Activated B cell treated with CpG ODN at 0.5 μM for 24 hours (primary cell): Measurements from ENCODE around the gene YBX2. TPM values are rescaled to one million over a fixed set of nuclear protein-coding genes. Genes with fewer than 3 reads are reported as not detected.

ENCODE experiments used
- ATAC-seq: fragments of 200-7000 bp; cut with Tn5 transposase; one replicate; pipeline ENCODE4 v1.10.0; 2021; ENCODE audit warnings: low read depth, mild to moderate bottlenecking, moderate library complexity
- CTCF ChIA-PET: fragments of 350-600 bp; sonication (Branson Sonifier 250); formaldehyde crosslinking; loops from one replicate; lab custom pipeline; 2021; ENCODE audit warnings: antibody characterized with exemption; lab: Charles Lee
- POLR2A ChIA-PET: fragments of 350-600 bp; sonication (Branson Sonifier 250); formaldehyde crosslinking; loops from one replicate; lab custom pipeline; 2021; ENCODE audit warnings: antibody characterized with exemption; lab: Charles Lee
- DNase-seq: peaks from one replicate; pipeline ENCODE4 v3.0.0; 2022
- H3K27ac Mint-ChIP-seq: one replicate; pipeline ENCODE4 v1.8.0; 2020; ENCODE audit warnings: mixed read lengths
- H3K27me3 Mint-ChIP-seq: one replicate; pipeline ENCODE4 v1.8.0; 2021; ENCODE audit warnings: mixed read lengths
- H3K36me3 Mint-ChIP-seq: one replicate; pipeline ENCODE4 v1.8.0; 2021; ENCODE audit warnings: low read depth, mixed read lengths
- H3K4me1 Mint-ChIP-seq: one replicate; pipeline ENCODE4 v1.8.0; 2021; ENCODE audit warnings: mixed read lengths
- H3K4me3 Mint-ChIP-seq: one replicate; pipeline ENCODE4 v1.8.0; 2020; ENCODE audit warnings: mild to moderate bottlenecking, mixed read lengths
- H3K9me3 Mint-ChIP-seq: one replicate; pipeline ENCODE4 v1.8.0; 2020; ENCODE audit warnings: mixed read lengths
- CTCF ChIP-seq: fragments of 200-600 bp; IDR thresholded peaks from one replicate; pipeline ENCODE4 v1.8.0; 2022; ENCODE audit warnings: antibody characterized with exemption, mild to moderate bottlenecking
- intact Hi-C: fragments of 100-400 bp; cut with micrococcal nuclease; formaldehyde crosslinking; loops from one replicate; pipeline ENCODE4 v1.15.1; 2024
- total RNA-seq: library from RNA; stranded (reverse); gene quantifications from 2 replicates; pipeline ENCODE4 v1.2.3, GENCODE V29; 2022

Gene YBX2
- total RNA-seq, 1 donor from 2014 or later, result 0.16 TPM

DNA sequence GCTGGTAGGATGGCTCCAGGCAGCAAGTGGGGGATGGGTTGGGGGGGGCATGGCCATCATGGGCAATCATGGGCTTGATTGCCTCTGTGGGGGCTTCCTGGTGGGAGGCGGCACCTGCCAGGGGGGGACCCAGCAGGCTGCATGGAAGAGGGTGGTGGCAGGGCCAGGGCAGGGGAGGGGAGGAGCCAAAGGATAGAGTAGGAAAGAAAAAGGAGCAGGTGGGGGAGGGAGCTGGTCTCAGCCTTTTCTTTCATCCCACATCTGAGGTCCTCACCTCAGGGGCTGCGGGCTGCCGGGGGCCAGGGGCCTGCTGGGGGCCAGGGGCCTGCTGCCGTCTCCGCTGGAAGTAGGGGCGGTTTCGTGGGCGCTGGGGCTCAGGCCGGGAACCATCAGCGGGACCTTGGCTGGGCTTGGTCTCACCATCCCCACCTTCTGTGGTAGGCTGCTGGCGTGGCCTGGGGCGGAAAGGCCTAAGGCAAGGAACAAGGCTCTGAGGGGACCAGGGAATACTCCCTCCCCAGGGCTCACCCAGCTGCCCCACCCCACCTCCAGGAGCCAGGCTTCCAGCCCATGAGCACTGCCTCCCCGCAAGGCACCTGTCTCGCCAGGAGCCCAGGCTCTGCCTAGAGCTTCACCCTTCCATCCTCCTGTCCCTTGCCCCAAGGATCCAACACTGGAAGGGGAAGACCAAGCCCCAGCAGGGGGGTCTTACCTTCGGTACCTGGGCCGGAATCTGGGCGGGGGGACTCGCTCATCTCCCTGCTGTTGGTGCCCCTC, 5.0 kb downstream of the YBX2 start:
- H3K9me3 Mint-ChIP-seq, result no peaks in the 10 kb centered on the region

DNA sequence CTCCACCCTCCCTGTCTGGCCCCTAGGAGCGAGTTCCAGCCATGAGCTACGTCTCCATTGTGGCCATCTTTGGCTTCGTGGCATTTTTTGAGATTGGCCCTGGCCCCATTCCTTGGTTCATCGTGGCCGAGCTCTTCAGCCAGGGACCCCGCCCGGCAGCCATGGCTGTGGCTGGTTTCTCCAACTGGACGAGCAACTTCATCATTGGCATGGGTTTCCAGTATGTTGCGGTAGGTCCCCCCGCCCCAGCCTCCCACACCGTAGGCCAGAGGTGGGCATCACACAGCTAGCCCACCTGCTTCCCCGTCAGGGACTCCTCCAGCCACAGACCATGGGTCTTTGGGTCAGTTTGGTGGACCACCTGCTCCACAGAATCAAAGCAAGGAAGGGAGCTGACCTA, 8.8 kb downstream of the YBX2 start:
- intact Hi-C loops, result no loop called here
- ChIA-PET POLR2A (interaction anchor here (0.5 to 1.0 kb wide), 2 partner anchors 20 to 22 kb away, joined by 3 to 12 read pairs; partner anchors contain the start of gene EIF5A), CTCF (interaction anchor here (1.6 kb wide), 1 partner anchor 11 kb away, joined by 5 read pairs; no protein-coding TSS in a partner anchor)
- H3K4me3 Mint-ChIP-seq, result no peak overlapping the region
- H3K27ac Mint-ChIP-seq, result no peak overlapping the region
- TF ChIP-seq CTCF, result no peak
- H3K36me3 Mint-ChIP-seq, result no peaks in the 10 kb centered on the region
- H3K27me3 Mint-ChIP-seq, result peaks cover 39% of the 10 kb centered on the region
- no peaks in the 10 kb centered on the region for H3K9me3 Mint-ChIP-seq
- ATAC-seq (no peak), DNase-seq (no peak)
- peaks cover 10% of the 10 kb centered on the region for H3K4me1 Mint-ChIP-seq

More for the DNA sequence above, 5.0 kb downstream of the YBX2 start:
- intact Hi-C loops, result no loop called here
- no peak for ATAC-seq
- Mint-ChIP-seq H3K27ac (no peak overlapping the region), H3K4me1 (peaks cover 8% of the 10 kb centered on the region), H3K4me3 (no peak overlapping the region), H3K36me3 (no peaks in the 10 kb centered on the region), H3K27me3 (peaks cover 37% of the 10 kb centered on the region)
- DNase-seq, result no peak
- ChIA-PET CTCF (no interaction called here), POLR2A (no interaction called here)
- no peak for TF ChIP-seq CTCF

DNA sequence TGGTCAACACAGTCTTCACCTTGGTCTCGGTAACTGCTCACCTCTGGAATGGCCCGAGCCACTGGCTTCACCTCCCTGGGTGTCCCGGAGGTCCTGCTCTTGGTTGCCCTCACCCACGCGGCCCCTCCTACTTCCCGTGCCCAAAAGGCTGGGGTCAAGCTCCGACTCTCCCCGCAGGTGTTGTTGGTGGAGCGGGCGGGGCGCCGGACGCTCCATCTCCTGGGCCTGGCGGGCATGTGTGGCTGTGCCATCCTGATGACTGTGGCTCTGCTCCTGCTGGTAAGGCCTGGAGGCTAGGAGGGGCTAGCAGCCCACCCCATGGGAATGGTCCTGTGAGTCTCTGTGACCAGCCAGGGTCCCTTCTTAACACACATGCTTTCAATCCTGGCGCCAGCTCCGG, 9.5 kb downstream of the YBX2 start:
- H3K9me3 Mint-ChIP-seq, result no peaks in the 10 kb centered on the region
- H3K27me3 Mint-ChIP-seq, result peaks cover 35% of the 10 kb centered on the region
- H3K27ac Mint-ChIP-seq, result no peak overlapping the region
- H3K4me1 Mint-ChIP-seq, result peaks cover 14% of the 10 kb centered on the region
- H3K36me3 Mint-ChIP-seq, result no peaks in the 10 kb centered on the region
- intact Hi-C loops, result loop anchor here (5.0 kb wide), 1 partner anchor 238 kb away; no protein-coding TSS in a partner anchor
- ATAC-seq, result no peak
- H3K4me3 Mint-ChIP-seq, result no peak overlapping the region
- ChIA-PET CTCF (interaction anchor here (4.5 kb wide), 1 partner anchor 11 kb away, joined by 38 read pairs; no protein-coding TSS in a partner anchor), POLR2A (no interaction called here)
- no peak for DNase-seq
- TF ChIP-seq CTCF, result no peak

DNA sequence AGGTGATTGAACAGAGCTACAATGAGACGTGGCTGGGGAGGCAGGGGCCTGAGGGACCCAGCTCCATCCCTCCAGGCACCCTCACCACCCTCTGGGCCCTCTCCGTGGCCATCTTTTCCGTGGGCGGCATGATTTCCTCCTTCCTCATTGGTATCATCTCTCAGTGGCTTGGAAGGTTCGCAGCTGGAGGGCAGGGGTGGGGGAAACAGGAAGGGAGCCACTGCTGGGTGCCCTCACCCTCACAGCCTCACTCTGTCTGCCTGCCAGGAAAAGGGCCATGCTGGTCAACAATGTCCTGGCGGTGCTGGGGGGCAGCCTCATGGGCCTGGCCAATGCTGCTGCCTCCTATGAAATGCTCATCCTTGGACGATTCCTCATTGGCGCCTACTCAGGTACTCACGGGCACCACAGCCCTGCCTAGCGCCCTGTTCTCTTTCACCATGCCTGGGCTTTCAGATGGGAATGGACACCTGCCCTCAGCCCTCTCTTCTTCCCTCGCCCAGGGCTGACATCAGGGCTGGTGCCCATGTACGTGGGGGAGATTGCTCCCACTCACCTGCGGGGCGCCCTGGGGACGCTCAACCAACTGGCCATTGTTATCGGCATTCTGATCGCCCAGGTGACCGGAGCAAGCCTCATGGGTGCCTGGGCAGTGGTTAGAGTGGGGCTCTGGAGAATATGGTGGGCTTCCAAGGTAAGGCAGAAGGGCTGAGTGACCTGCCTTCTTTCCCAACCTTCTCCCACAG, 10.8 kb downstream of the YBX2 start:
- DNase-seq, result no peak
- Mint-ChIP-seq H3K4me1 (peaks cover 14% of the 10 kb centered on the region), H3K36me3 (no peaks in the 10 kb centered on the region), H3K4me3 (no peak overlapping the region), H3K27ac (no peak overlapping the region), H3K9me3 (no peaks in the 10 kb centered on the region), H3K27me3 (peaks cover 33% of the 10 kb centered on the region)
- ATAC-seq, result no peak
- ChIA-PET CTCF (interaction anchor here (1.0 to 4.5 kb wide), 3 partner anchors 13 to 277 kb away, joined by 3 to 38 read pairs (median 4); no protein-coding TSS in a partner anchor), POLR2A (interaction anchor here (1.3 kb wide), 1 partner anchor 403 kb away, joined by 4 read pairs; the partner anchor contains the start of gene TP53)
- intact Hi-C loops, result loop anchor here (5.0 kb wide), 1 partner anchor 236 kb away; no protein-coding TSS in a partner anchor
- no peak for TF ChIP-seq CTCF
